ENCODE data around the gene KRT84.

The KRT84 gene

GRCh38 chr12:52404951-52405350 is 19.5 kb upstream of the KRT84 start:
- no peaks in the 10 kb centered on the region for H3K36me3 Mint-ChIP-seq (ENCODE audit: low read depth)

GRCh38 chr12:52403561-52403960 is 18.1 kb upstream of the KRT84 start:
- Mint-ChIP-seq H3K4me1 (no peaks in the 10 kb centered on the region), H3K9me3 (peaks cover 8% of the 10 kb centered on the region), H3K27ac (no peak overlapping the region), H3K4me3 (no peak overlapping the region), H3K36me3 (ENCODE audit: low read depth) (no peaks in the 10 kb centered on the region), H3K27me3 (ENCODE audit: low read depth, poor library complexity) (peaks cover 6% of the 10 kb centered on the region)
- no peak for TF ChIP-seq CTCF (IDR thresholded peaks at IDR 0.05)
- DNase-seq = no peak

More at GRCh38 chr12:52404951-52405350, 19.5 kb upstream of the KRT84 start:
- H3K27me3 Mint-ChIP-seq (ENCODE audit: low read depth, poor library complexity) = peaks cover 6% of the 10 kb centered on the region
- peaks cover 11% of the 10 kb centered on the region for H3K9me3 Mint-ChIP-seq
- no peak for DNase-seq
- H3K4me3 Mint-ChIP-seq = no peak overlapping the region
- no peak for TF ChIP-seq CTCF (IDR thresholded peaks at IDR 0.05)
- H3K27ac Mint-ChIP-seq = no peak overlapping the region
- no peaks in the 10 kb centered on the region for H3K4me1 Mint-ChIP-seq

GRCh38 chr12:52402873-52403540 is 17.6 kb upstream of the KRT84 start:
- H3K27ac Mint-ChIP-seq = no peak overlapping the region
- no peak overlapping the region for H3K4me3 Mint-ChIP-seq
- no peak for DNase-seq
- peaks cover 6% of the 10 kb centered on the region for H3K27me3 Mint-ChIP-seq (ENCODE audit: low read depth, poor library complexity)
- H3K36me3 Mint-ChIP-seq (ENCODE audit: low read depth) = no peaks in the 10 kb centered on the region
- no peak for TF ChIP-seq CTCF (IDR thresholded peaks at IDR 0.05)
- peaks cover 3% of the 10 kb centered on the region for H3K9me3 Mint-ChIP-seq
- H3K4me1 Mint-ChIP-seq = no peaks in the 10 kb centered on the region

DNA sequence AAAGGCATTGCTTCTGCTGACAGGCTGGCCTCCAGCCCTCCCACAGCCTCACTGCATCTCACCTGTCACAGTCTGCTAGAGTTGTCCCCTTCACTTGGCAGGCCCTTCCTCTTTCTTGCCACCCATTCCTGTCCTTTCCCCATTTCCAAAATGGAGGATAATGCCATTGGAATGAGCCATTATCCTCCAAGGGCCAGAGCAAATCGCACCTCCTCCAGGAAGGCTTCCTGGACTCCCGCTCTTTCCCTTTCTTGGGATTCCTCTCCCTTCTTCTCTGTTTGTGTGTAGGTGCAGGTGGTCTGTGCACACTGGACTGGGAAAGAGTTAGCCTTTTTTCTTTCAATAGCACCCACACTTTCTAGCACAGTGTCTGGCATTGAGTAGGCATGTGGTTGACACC is 16.9 kb upstream of the KRT84 start:
- Mint-ChIP-seq H3K4me1 (no peaks in the 10 kb centered on the region), H3K36me3 (ENCODE audit: low read depth) (no peaks in the 10 kb centered on the region), H3K27me3 (ENCODE audit: low read depth, poor library complexity) (peaks cover 6% of the 10 kb centered on the region), H3K9me3 (no peaks in the 10 kb centered on the region), H3K27ac (no peak overlapping the region), H3K4me3 (no peak overlapping the region)
- TF ChIP-seq CTCF (IDR thresholded peaks at IDR 0.05) = no peak
- DNase-seq = no peak

- H3K4me3 Mint-ChIP-seq = no peak overlapping the region
- no peaks in the 10 kb centered on the region for H3K36me3 Mint-ChIP-seq (ENCODE audit: low read depth)
- peaks cover 6% of the 10 kb centered on the region for H3K27me3 Mint-ChIP-seq (ENCODE audit: low read depth, poor library complexity)
- no peak for TF ChIP-seq CTCF (IDR thresholded peaks at IDR 0.05)
- H3K9me3 Mint-ChIP-seq = no peaks in the 10 kb centered on the region
- no peak for DNase-seq
- H3K27ac Mint-ChIP-seq = no peak overlapping the region
- H3K4me1 Mint-ChIP-seq = no peaks in the 10 kb centered on the region
Measured at GRCh38 chr12:52401926-52402325, 16.5 kb upstream of the KRT84 start.

- Mint-ChIP-seq H3K27me3 (ENCODE audit: low read depth, poor library complexity) (peaks cover 6% of the 10 kb centered on the region), H3K27ac (no peak overlapping the region), H3K4me3 (no peak overlapping the region), H3K4me1 (no peaks in the 10 kb centered on the region), H3K9me3 (no peaks in the 10 kb centered on the region), H3K36me3 (ENCODE audit: low read depth) (no peaks in the 10 kb centered on the region)
- no peak for TF ChIP-seq CTCF (IDR thresholded peaks at IDR 0.05)
- DNase-seq = no peak
Measured at GRCh38 chr12:52401526-52401925, 16.1 kb upstream of the KRT84 start.
